HG03432 (cell line): ENCODE measurements around the gene CYB561D1.

Experiments
- ATAC-seq: cut with Tn5 transposase; IDR thresholded peaks from one replicate; pipeline ENCODE4 v1.9.1; 2021; ENCODE audit warnings: mild to moderate bottlenecking, moderate library complexity; ENCODE audit not compliant: unreplicated experiment

CYB561D1 gene

DNA sequence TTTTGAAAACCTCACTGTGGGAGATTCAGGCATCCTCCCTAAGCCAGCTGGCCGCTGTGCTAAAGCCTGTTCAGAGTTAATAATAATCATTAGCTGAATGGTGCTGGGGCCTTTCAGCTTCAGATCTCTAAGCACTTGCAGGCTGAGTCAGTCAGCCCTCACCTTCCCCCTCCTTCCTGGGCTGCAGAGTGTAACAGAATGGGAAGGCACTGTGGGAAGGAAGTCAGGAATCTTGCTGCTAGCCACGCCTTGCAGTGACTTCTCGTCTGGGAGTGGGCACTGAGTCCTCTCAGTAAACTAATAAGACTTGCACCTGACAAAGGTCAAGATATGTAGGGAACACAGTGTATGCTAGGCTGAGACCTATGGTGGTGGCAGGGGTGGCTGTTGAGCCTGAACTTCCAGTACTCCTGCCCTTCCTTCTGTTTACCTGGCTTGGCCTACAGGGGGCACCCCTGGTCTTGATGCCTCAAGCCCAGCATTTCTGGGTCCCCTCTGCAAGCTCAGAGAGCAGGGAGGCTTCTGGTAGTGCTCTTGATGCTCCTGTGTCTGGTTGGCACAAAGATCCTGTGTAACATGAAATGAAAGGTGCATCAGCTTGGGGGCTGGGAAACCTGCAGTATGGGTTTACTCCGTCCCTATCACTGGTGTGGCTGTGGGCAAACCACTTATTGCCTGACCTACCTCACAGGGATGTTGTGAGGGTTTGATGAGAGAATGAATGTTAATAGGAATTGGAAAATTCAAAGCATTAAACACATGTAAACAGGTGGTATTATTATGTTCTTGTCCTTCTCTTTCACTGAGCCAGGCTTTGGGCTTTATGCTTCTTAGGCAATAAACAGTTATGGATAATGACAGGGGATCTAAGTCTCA lies 6.0 kb downstream of the CYB561D1 start:
- ATAC-seq, result no peak

DNA sequence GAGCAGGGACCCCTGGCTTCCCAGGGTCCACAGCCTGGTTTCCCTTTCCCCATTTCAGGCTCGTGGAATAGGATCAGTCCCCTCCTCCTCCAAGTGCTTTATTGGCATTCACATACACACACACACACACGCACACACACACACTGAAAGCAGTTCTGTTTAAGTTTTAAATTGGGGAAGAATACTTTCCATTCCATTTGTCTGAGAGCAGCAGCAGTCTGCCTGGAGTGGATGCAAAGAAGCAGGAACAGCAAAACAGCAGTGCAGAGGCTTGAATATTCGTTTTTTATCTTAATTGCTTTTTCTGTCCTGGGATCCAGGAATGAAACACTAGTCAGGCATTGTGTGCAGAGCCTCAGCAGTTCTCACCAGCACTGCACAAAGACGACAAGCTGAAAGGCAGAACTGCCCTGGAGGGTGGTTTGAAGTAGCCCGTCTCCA lies 7.1 kb downstream of the CYB561D1 start:
- ATAC-seq, result no peak

GRCh38 chr1:109501644-109502363 lies 7.9 kb downstream of the CYB561D1 start:
- ATAC-seq, result no peak

GRCh38 chr1:109502364-109502851 lies 8.5 kb downstream of the CYB561D1 start:
- no peak for ATAC-seq

DNA sequence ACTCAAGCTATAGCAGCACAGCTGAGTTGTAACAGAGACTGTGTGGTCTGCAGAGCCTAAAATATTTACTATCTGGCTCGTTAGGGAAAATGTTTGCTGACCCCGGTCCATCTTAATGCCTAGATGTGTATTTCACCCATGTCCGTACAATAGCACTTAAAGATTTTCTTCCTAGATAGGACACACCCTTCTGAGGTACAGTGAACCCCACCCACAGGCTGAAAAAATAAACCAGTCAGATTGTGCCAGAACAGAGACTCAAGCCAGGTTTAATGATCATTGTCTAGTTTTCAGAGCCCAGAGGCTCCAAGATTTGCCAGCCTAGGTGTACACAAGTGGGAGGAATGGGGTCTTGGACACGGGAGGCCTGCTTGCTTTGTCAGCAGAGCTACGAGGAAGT lies 10.0 kb downstream of the CYB561D1 start:
- no peak for ATAC-seq

DNA sequence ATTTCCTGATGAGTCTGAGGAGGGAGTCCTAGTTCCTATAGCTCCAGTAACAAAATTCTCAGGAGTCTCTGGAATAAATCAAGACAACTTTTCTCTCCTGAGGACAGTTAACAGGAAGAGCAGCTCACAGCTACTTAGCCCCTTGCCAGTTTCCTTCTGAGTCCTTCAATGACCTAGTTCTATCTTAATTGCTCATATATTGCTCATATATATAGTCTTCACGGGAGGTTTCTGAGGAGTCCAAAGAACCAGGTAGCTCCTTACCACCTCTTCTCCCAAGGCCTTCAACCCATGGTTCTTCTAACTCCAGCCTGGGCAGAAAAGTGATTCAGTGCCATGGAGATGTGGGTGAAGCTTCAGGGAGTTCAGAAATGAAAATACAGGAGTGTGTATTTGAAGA lies 11.1 kb downstream of the CYB561D1 start:
- no peak for ATAC-seq

GRCh38 chr1:109508001-109508872 lies 14.3 kb downstream of the CYB561D1 start:
- ATAC-seq, result no peak

GRCh38 chr1:109508873-109509175 lies 14.9 kb downstream of the CYB561D1 start:
- ATAC-seq, result no peak

- ATAC-seq, result peak; percentile 65
Measured at GRCh38 chr1:109509176-109510134, 15.6 kb downstream of the CYB561D1 start, which contains the start of gene AMIGO1. Gene AMIGO1 (minus strand): TSS chr1:109509727. CDS start chr1:109508912, 815 bp downstream.

DNA sequence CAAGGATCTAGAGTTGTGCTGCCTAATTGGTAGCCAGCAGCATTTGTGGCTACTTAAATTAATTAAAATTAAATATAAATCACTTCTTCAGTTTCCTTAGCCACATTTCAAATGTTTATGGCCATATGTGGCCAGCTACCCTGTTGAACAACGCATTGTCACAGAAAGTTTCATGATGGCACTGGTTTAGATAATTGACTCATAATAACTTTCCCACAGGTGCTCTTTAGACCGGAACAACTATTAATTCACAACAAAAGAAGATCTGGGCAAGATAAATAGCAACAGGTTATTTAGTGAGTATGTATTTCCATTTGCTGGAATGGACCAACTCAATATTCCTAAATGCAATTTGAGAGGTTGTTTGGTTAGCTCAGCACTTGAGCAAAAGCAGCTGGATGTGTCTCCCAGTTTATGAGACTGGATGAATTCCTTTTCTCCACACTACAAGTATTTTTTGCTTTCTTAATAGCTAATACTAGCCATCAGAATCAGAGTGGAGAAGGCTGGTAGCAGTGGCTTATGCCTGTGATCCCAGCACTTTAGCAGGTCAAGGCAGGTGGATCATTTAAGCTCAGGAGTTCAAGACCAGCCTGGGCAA lies 19.3 kb downstream of the CYB561D1 start:
- no peak for ATAC-seq

- no peak for ATAC-seq
Measured at GRCh38 chr1:109514846-109515245, 21.0 kb downstream of the CYB561D1 start.

DNA sequence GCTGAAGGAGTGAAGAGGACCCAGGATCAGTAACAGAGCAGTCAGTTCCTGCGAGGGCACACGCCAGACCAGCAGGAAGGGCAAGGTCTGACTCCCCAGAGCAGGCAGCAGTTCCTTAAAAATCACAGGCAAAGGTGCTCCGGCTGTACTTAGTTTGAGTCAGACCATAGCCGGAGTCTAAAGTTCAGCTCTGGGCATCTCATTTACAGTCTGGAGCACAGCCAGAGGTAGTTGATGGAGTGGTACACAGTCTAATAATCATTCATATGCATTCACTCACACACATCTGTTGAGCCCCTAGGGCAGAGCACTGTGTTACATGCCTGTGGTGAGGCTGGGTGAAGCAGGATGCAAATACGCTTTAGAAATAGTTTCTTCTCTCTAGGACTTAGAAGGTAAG lies 23.0 kb downstream of the CYB561D1 start:
- ATAC-seq, result no peak

- ATAC-seq, result no peak
Measured at GRCh38 chr1:109517337-109517736, 23.4 kb downstream of the CYB561D1 start.

DNA sequence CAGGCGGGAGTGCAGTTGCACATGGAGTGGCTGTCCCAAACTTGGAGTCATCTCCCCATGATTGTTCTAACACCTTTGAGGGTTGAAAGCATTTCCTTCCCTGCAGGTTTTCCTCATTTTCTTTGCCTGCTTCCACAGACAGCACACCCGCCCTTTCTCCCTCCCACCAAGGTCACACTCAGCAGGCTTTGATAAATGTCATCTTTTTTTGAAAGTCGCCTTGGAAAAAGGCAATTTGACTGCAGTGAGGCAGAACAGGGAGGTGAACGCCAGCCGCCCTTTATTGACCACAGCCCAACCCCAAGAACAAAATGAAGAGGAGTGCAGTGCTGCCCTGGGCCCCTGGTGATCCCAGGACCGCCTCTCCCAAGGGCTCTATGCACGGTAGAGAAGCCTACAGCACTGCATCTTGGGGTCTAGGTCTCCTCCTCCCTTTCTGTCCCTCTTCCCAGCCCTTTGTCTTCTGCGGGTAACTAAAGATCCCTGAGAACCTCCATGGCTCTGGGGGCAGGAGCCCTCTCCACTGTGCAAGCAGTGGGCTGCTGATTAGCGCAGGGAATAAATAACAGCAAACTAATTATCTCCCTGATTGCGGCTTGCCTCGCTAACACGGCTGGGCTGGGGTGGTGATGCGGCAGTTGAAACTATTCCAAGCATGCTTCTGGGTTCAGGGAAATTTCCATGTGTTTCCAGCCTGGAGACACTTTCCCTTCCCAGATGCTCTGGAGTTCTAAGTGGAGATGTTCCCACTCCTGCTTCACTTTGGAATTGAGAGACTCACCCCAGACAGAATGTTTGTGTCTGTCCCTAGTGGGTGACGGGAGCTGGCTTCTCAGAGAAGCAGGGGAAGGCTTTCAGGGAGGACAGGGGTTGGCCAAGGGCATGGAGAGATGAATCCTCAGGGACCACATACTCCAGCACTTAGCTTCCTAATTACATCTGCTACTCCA lies 27.4 kb downstream of the CYB561D1 start:
- no peak for ATAC-seq

GRCh38 chr1:109522026-109522425 lies 28.1 kb downstream of the CYB561D1 start:
- no peak for ATAC-seq

GRCh38 chr1:109523706-109524105 lies 29.8 kb downstream of the CYB561D1 start:
- ATAC-seq, result no peak

DNA sequence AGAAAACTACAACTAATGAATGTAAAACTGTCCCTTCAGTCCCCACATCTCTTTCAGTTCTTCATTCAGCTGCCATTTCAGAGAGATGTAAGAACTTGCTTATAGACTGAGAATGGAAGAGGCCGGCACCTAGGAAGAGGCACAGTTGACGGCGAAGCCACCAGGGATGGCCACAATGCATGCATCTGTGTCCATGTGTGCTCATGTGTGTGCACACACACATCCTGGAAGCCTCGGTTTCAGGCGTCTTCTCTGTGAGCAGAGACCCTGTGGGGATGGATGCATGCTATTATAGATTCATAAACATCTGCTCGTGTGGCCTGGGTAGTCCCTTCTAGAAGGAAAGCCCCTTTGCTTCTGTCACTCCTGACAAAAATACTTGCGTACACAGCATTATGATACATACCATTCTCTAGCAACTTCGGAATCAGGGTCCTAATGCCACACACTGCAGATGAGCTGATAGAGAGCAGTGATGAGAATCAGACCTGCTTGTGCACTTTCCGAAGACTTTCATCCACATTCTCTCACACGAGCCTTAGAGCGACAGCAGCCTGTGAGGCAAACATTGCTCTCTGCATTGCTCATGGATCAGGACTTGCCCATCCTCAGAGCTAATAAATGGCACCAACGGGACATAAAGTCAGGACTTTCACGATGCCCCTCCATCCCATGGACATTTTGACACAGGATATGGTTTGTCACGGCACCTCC lies 33.4 kb downstream of the CYB561D1 start:
- ATAC-seq, result peak; percentile 70
